IMR-90 (cell line): ENCODE measurements around the gene HS3ST1. TPM values are rescaled to one million over a fixed set of nuclear protein-coding genes. Genes with fewer than 3 reads are reported as not detected.

Experiments
- ATAC-seq: fragments of 200-7000 bp; cut with Tn5 transposase; 2 replicates; pipeline ENCODE4 v1.9.1; 2020; ENCODE audit warnings: low read depth, mild to moderate bottlenecking, moderate library complexity
- BruUV-seq: library from RNA; stranded (reverse); fragments of 400-500 nt; replicated peaks from 2 replicates; lab custom pipeline; 2021; lab: Mats Ljungman, UMichigan
- CTCF ChIA-PET: fragments of 300-600 bp; formaldehyde crosslinking; extraction: SDS; loops from one replicate; lab custom pipeline; 2021; ENCODE audit warnings: antibody characterized with exemption; lab: Yijun Ruan, JAX
- POLR2A ChIA-PET: fragments of 300-600 bp; sonication (Branson Sonifier 250); formaldehyde crosslinking; loops from one replicate; lab custom pipeline; 2022; ENCODE audit warnings: antibody characterized with exemption; ENCODE audit not compliant: unreplicated experiment; lab: Charles Lee
- DNase-seq: peaks from one replicate; pipeline ENCODE4 v3.0.0; 2013
- H2AFZ ChIP-seq: replicated peaks from 2 replicates; pipeline ENCODE3; 2013; ENCODE audit warnings: low read length, mild to moderate bottlenecking; ENCODE audit not compliant: poor library complexity
- H2AK5ac ChIP-seq: 2 replicates; pipeline ENCODE4 v1.6.1; 2013; ENCODE audit warnings: low read depth, low read length, inconsistent platforms
- H2AK9ac ChIP-seq: replicated peaks from 2 replicates; pipeline ENCODE3; 2013; ENCODE audit warnings: mild to moderate bottlenecking, low read depth, low read length, moderate library complexity; ENCODE audit not compliant: poor library complexity
- H2BK120ac ChIP-seq: 2 replicates; pipeline ENCODE4 v1.6.1; 2013; ENCODE audit warnings: low read depth, low read length, inconsistent platforms
- H2BK15ac ChIP-seq: 3 replicates; pipeline ENCODE4 v1.6.1; 2013; ENCODE audit warnings: low read depth, low read length, inconsistent platforms
- H2BK20ac ChIP-seq: 2 replicates; pipeline ENCODE4 v1.6.1; 2013; ENCODE audit warnings: low read depth, mild to moderate bottlenecking, inconsistent platforms, low read length, moderate library complexity
- H2BK5ac ChIP-seq: 2 replicates; pipeline ENCODE4 v1.6.1; 2013; ENCODE audit warnings: mild to moderate bottlenecking, low read depth, low read length, inconsistent platforms; ENCODE audit not compliant: poor library complexity, severe bottlenecking
- H3K14ac ChIP-seq: replicated peaks from 2 replicates; pipeline ENCODE4 v1.6.1; 2013; ENCODE audit warnings: low read depth, low read length, inconsistent platforms
- H3K18ac ChIP-seq: 2 replicates; pipeline ENCODE4 v1.6.1; 2013; ENCODE audit warnings: low read depth, low read length, control low read depth
- H3K23ac ChIP-seq: 2 replicates; pipeline ENCODE4 v1.6.1; 2013; ENCODE audit warnings: low read depth, low read length, inconsistent platforms
- H3K27ac ChIP-seq: 2 replicates; pipeline ENCODE4 v1.5.1; 2013; ENCODE audit warnings: mild to moderate bottlenecking, control low read depth, low read length; ENCODE audit not compliant: insufficient read depth
- H3K27me3 ChIP-seq: 2 replicates; pipeline ENCODE4 v1.6.1; 2013; ENCODE audit warnings: low read length; ENCODE audit not compliant: control insufficient read depth, insufficient read depth
- H3K36me3 ChIP-seq: 2 replicates; pipeline ENCODE4 v1.6.1; 2013; ENCODE audit warnings: low read length, mixed read lengths; ENCODE audit not compliant: control insufficient read depth, insufficient read depth
- H3K4ac ChIP-seq: 2 replicates; pipeline ENCODE4 v1.6.1; 2013; ENCODE audit warnings: low read depth, low read length, inconsistent platforms
- H3K4me1 ChIP-seq: 2 replicates; pipeline ENCODE4 v1.6.1; 2013; ENCODE audit warnings: low read length, mixed read lengths; ENCODE audit not compliant: control insufficient read depth, insufficient read depth
- H3K4me2 ChIP-seq: 2 replicates; pipeline ENCODE4 v1.6.1; 2013; ENCODE audit warnings: low read depth, mild to moderate bottlenecking, control low read depth, low read length, moderate library complexity
- H3K4me3 ChIP-seq: 2 replicates; pipeline ENCODE4 v1.5.1; 2013; ENCODE audit warnings: low read depth, mild to moderate bottlenecking, control low read depth, low read length, moderate library complexity; ENCODE audit not compliant: insufficient read depth
- H3K56ac ChIP-seq: 2 replicates; pipeline ENCODE4 v1.6.1; 2013; ENCODE audit warnings: low read length, inconsistent platforms; ENCODE audit not compliant: insufficient read depth; ENCODE audit errors: extremely low read depth
- H3K79me1 ChIP-seq, 2 experiments: 2 replicates each; pipeline ENCODE4 v1.6.1; 2013; ENCODE audit warnings: low read length in 2 of 2, inconsistent platforms in 1 of 2, low read depth in 1 of 2
- H3K9ac ChIP-seq: 2 replicates; pipeline ENCODE4 v1.6.1; 2013; ENCODE audit warnings: low read depth, low read length, control low read depth
- H3K9me1 ChIP-seq: 2 replicates; pipeline ENCODE4 v1.6.1; 2013; ENCODE audit warnings: low read length, inconsistent platforms; ENCODE audit not compliant: insufficient read depth
- H3K9me3 ChIP-seq: 2 replicates; pipeline ENCODE4 v1.6.1; 2013; ENCODE audit warnings: low read length; ENCODE audit not compliant: control insufficient read depth, insufficient read depth
- H4K20me1 ChIP-seq: 2 replicates; pipeline ENCODE4 v1.6.1; 2013; ENCODE audit warnings: low read length, inconsistent platforms; ENCODE audit not compliant: insufficient read depth
- H4K5ac ChIP-seq: 2 replicates; pipeline ENCODE4 v1.6.1; 2013; ENCODE audit warnings: mild to moderate bottlenecking, low read depth, low read length, control low read depth
- H4K8ac ChIP-seq, 2 experiments: 2 replicates each; pipeline ENCODE4 v1.6.1; 2013; ENCODE audit warnings: low read depth in 2 of 2, low read length in 2 of 2, control low read depth in 1 of 2, inconsistent platforms in 1 of 2
- H4K91ac ChIP-seq: 2 replicates; pipeline ENCODE4 v1.6.1; 2013; ENCODE audit warnings: low read depth, low read length, inconsistent platforms; ENCODE audit not compliant: insufficient read depth
- CEBPB ChIP-seq: IDR thresholded peaks from 2 replicates; pipeline ENCODE4 v1.6.1; 2012; ENCODE audit warnings: low read depth, low read length, improper control_type of control experiment
- FOS ChIP-seq: fragments of 150-350 bp; IDR thresholded peaks from 2 replicates; pipeline ENCODE4 v1.6.1; 2016; ENCODE audit warnings: low read depth, low read length
- MAFK ChIP-seq: IDR thresholded peaks from 2 replicates; pipeline ENCODE4 v1.6.1; 2012; ENCODE audit warnings: low read depth, low read length, improper control_type of control experiment
- MAZ ChIP-seq: IDR thresholded peaks from 2 replicates; pipeline ENCODE4 v1.6.1; 2012; ENCODE audit warnings: low read depth, mild to moderate bottlenecking, low read length, improper control_type of control experiment, moderate library complexity, borderline replicate concordance
- POLR2A ChIP-seq: IDR thresholded peaks from 2 replicates; pipeline ENCODE4 v1.6.1; 2012; ENCODE audit warnings: mild to moderate bottlenecking, low read depth, low read length
- RCOR1 ChIP-seq: IDR thresholded peaks from 2 replicates; pipeline ENCODE4 v1.6.1; 2012; ENCODE audit warnings: mild to moderate bottlenecking, low read length, improper control_type of control experiment; ENCODE audit not compliant: insufficient replicate concordance
- RFX5 ChIP-seq: IDR thresholded peaks from 2 replicates; pipeline ENCODE4 v1.8.0; 2012; ENCODE audit warnings: low read depth, mild to moderate bottlenecking, low read length, moderate library complexity
- dilution Hi-C: fragments of 300-500 bp; cut with HindIII; formaldehyde crosslinking; loops from one replicate; pipeline ENCODE4 v1.14.3; 2018; ENCODE audit warnings: low sequenced_read_pairs; ENCODE audit not compliant: unreplicated experiment
- in situ Hi-C: fragments of 300-500 bp; cut with MboI; formaldehyde crosslinking; loops from 3 replicates; pipeline ENCODE4 v1.14.3; 2019; ENCODE audit warnings: low sequenced_read_pairs, inconsistent platforms, mixed read lengths
- intact Hi-C: fragments of 100-400 bp; cut with micrococcal nuclease; formaldehyde crosslinking; loops from 2 replicates; pipeline ENCODE4 v1.10.0; 2022
- polyA plus RNA-seq, 3 experiments: library from polyadenylated mRNA; depleted of rRNA; stranded (reverse); fragments of >200 nt; gene quantifications; 2 replicates each; pipeline ENCODE4 v1.2.3, GENCODE V29; 2012; ENCODE audit warnings: low replicate concordance in 1 of 3
- total RNA-seq: library from RNA; depleted of rRNA; stranded (reverse); fragments of >200 nt; gene quantifications from 2 replicates; pipeline ENCODE4 v1.2.3, GENCODE V29; 2012
- TF ChIP-seq, protein P1 (sequence below): fragments of 150-350 bp; IDR thresholded peaks from 2 replicates; pipeline ENCODE4 v1.6.1; 2017; ENCODE audit warnings: mild to moderate bottlenecking, antibody characterized with exemption, low read length, low read depth
- TF ChIP-seq, protein P2 (sequence below): conservative IDR thresholded peaks from 2 replicates; pipeline ENCODE4 v1.5.1; 2012; ENCODE audit warnings: mild to moderate bottlenecking, low read depth, low read length, improper control_type of control experiment
- TF ChIP-seq, protein P3 (sequence below): fragments of 150-350 bp; IDR thresholded peaks from 2 replicates; pipeline ENCODE4 v1.6.1; 2016; ENCODE audit warnings: low read depth, mild to moderate bottlenecking, low read length, moderate library complexity, borderline replicate concordance

Gene HS3ST1
- total and polyA plus RNA-seq, 2 of the 4 experiments (the other 2 are of a cell fraction), result 0.09 TPM; not detected in 1

DNA sequence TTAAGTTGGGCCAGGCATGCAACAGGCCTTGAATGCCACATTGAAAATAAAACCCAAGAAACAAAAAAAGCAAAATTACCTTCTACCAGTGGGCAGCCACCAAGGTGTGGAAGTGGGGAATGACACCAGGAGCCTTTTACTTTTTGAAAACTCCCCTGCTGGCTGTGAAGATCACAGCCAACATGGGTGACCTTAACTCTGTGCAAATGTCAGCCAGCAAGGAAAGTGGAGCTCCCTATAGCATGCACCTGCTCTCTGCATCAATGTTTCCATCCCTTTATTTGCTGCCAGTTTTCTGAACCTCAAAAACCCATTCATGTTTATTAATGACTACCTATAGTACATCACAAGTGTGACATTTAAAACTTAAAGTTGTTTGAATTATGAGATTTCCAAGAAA, 63.7 kb downstream of the HS3ST1 start:
- DNase-seq (no peak), ATAC-seq (no peak)
- Histone ChIP-seq H4K5ac (no peak overlapping the region), H3K79me1 (no peaks in the 10 kb centered on the region), H2BK20ac (no peak overlapping the region), H2AK5ac (no peak overlapping the region), H3K56ac (no peak overlapping the region), H3K4ac (no peak overlapping the region), H3K4me1 (no peaks in the 10 kb centered on the region), H2AK9ac (no peak overlapping the region), H2AFZ (no peak overlapping the region), H3K9me3 (no peaks in the 10 kb centered on the region), H3K4me3 (no peak overlapping the region), H3K36me3 (no peaks in the 10 kb centered on the region), H2BK120ac (no peak overlapping the region), H3K27me3 (no peaks in the 10 kb centered on the region), H3K9ac (no peak overlapping the region), H4K91ac (no peak overlapping the region), H3K23ac (no peak overlapping the region), H2BK15ac (no peak overlapping the region), H3K27ac (no peak overlapping the region), H4K8ac (no peak overlapping the region), H4K20me1 (no peaks in the 10 kb centered on the region), H3K4me2 (no peak overlapping the region), H3K14ac (no peak overlapping the region), H2BK5ac (no peak overlapping the region), H3K18ac (no peak overlapping the region), H3K9me1 (no peaks in the 10 kb centered on the region)
- ChIA-PET POLR2A (no interaction called here), CTCF (no interaction called here)
- in situ Hi-C loops (no loop called here), intact Hi-C loops (no loop called here), dilution Hi-C loops (no loop called here)
- TF ChIP-seq CEBPB, result no peak
- TF ChIP-seq, protein P1, sequence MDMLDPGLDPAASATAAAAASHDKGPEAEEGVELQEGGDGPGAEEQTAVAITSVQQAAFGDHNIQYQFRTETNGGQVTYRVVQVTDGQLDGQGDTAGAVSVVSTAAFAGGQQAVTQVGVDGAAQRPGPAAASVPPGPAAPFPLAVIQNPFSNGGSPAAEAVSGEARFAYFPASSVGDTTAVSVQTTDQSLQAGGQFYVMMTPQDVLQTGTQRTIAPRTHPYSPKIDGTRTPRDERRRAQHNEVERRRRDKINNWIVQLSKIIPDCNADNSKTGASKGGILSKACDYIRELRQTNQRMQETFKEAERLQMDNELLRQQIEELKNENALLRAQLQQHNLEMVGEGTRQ, result no peak
- TF ChIP-seq, protein P2, sequence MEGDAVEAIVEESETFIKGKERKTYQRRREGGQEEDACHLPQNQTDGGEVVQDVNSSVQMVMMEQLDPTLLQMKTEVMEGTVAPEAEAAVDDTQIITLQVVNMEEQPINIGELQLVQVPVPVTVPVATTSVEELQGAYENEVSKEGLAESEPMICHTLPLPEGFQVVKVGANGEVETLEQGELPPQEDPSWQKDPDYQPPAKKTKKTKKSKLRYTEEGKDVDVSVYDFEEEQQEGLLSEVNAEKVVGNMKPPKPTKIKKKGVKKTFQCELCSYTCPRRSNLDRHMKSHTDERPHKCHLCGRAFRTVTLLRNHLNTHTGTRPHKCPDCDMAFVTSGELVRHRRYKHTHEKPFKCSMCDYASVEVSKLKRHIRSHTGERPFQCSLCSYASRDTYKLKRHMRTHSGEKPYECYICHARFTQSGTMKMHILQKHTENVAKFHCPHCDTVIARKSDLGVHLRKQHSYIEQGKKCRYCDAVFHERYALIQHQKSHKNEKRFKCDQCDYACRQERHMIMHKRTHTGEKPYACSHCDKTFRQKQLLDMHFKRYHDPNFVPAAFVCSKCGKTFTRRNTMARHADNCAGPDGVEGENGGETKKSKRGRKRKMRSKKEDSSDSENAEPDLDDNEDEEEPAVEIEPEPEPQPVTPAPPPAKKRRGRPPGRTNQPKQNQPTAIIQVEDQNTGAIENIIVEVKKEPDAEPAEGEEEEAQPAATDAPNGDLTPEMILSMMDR, result no peak
- no peak for TF ChIP-seq RFX5
- TF ChIP-seq, protein P3, sequence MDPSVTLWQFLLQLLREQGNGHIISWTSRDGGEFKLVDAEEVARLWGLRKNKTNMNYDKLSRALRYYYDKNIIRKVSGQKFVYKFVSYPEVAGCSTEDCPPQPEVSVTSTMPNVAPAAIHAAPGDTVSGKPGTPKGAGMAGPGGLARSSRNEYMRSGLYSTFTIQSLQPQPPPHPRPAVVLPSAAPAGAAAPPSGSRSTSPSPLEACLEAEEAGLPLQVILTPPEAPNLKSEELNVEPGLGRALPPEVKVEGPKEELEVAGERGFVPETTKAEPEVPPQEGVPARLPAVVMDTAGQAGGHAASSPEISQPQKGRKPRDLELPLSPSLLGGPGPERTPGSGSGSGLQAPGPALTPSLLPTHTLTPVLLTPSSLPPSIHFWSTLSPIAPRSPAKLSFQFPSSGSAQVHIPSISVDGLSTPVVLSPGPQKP, result no peak
- no peak for TF ChIP-seq FOS
- no peak for TF ChIP-seq MAZ
- TF ChIP-seq POLR2A, result no peak
- no peak for TF ChIP-seq RCOR1
- no peak for TF ChIP-seq MAFK
- no TSS peak for BruUV-seq
